GM12878 (cell line): ENCODE data around the gene WDFY4.

Experiments
- IKZF1 ChIP-seq: fragments of 450-650 bp; conservative IDR thresholded peaks from 2 replicates; pipeline ENCODE4 v1.6.1; 2017; ENCODE audit warnings: antibody characterized with exemption, mild to moderate bottlenecking
- POLR2A ChIP-seq: IDR thresholded peaks from 2 replicates; pipeline ENCODE4 v1.6.1; 2011; ENCODE audit warnings: low read depth, mild to moderate bottlenecking, low read length
- RFX5 ChIP-seq: IDR thresholded peaks from 2 replicates; pipeline ENCODE4 v1.6.1; 2011; ENCODE audit warnings: low read depth, low read length, improper control_type of control experiment
- SP1 ChIP-seq: IDR thresholded peaks from one replicate; pipeline ENCODE4 v1.6.1; 2011; ENCODE audit warnings: low read depth, low read length
- SPI1 ChIP-seq: IDR thresholded peaks from 2 replicates; pipeline ENCODE4 v1.6.1; 2011; ENCODE audit warnings: low read depth, mild to moderate bottlenecking, low read length, moderate library complexity, borderline replicate concordance; ENCODE audit not compliant: insufficient read depth
- ZBTB40 ChIP-seq: fragments of 450-650 bp; IDR thresholded peaks from 2 replicates; pipeline ENCODE4 v1.6.1; 2016; ENCODE audit warnings: mild to moderate bottlenecking, moderate library complexity, borderline replicate concordance
- ZNF207 ChIP-seq: fragments of 450-650 bp; IDR thresholded peaks from 2 replicates; pipeline ENCODE4 v1.6.1; 2014; ENCODE audit warnings: antibody characterized with exemption, mild to moderate bottlenecking, borderline replicate concordance
- ZNF384 ChIP-seq: IDR thresholded peaks from 2 replicates; pipeline ENCODE4 v1.6.1; 2012; ENCODE audit warnings: low read depth, mild to moderate bottlenecking, low read length, improper control_type of control experiment, borderline replicate concordance
- ZSCAN29 ChIP-seq: fragments of 450-650 bp; IDR thresholded peaks from 2 replicates; pipeline ENCODE4 v1.6.1; 2017; ENCODE audit warnings: mild to moderate bottlenecking, moderate library complexity
- TF ChIP-seq, protein P1 (sequence below), 3 experiments: IDR thresholded peaks in 2 of 3; conservative IDR thresholded peaks in 1 of 3; 2 replicates each; pipeline ENCODE4 v1.5.1; 2011; ENCODE audit warnings: low read depth in 3 of 3, low read length in 3 of 3, mild to moderate bottlenecking in 3 of 3, control low read depth in 2 of 3, moderate library complexity in 2 of 3, inconsistent platforms in 1 of 3, mixed read lengths in 1 of 3; ENCODE audit not compliant: control insufficient read depth in 2 of 3, insufficient read depth in 1 of 3; ENCODE audit errors: extremely low read depth in 1 of 3
- TF ChIP-seq, protein P2 (sequence below): IDR thresholded peaks from 2 replicates; pipeline ENCODE4 v1.6.1; 2012; ENCODE audit warnings: low read depth, low read length, improper control_type of control experiment

GRCh38 chr10:48803801-48804584, 119.3 kb downstream of the WDFY4 start:
- TF ChIP-seq ZSCAN29 (no peak), POLR2A (no peak), SPI1 (no peak), ZNF384 (no peak), IKZF1 (no peak), ZNF207 (no peak), ZBTB40 (no peak), RFX5 (no peak), SP1 (no peak)
- TF ChIP-seq, protein P1, sequence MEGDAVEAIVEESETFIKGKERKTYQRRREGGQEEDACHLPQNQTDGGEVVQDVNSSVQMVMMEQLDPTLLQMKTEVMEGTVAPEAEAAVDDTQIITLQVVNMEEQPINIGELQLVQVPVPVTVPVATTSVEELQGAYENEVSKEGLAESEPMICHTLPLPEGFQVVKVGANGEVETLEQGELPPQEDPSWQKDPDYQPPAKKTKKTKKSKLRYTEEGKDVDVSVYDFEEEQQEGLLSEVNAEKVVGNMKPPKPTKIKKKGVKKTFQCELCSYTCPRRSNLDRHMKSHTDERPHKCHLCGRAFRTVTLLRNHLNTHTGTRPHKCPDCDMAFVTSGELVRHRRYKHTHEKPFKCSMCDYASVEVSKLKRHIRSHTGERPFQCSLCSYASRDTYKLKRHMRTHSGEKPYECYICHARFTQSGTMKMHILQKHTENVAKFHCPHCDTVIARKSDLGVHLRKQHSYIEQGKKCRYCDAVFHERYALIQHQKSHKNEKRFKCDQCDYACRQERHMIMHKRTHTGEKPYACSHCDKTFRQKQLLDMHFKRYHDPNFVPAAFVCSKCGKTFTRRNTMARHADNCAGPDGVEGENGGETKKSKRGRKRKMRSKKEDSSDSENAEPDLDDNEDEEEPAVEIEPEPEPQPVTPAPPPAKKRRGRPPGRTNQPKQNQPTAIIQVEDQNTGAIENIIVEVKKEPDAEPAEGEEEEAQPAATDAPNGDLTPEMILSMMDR (IDR thresholded peaks at IDR 0.05 in 2 of 3, conservative IDR thresholded peaks at IDR 0.05 in 1 of 3; ENCODE audit: control insufficient read depth in 2 of 3, extremely low read depth in 1 of 3, insufficient read depth in 1 of 3, low read depth in 3 of 3, low read length in 3 of 3): no peak
- TF ChIP-seq, protein P2, sequence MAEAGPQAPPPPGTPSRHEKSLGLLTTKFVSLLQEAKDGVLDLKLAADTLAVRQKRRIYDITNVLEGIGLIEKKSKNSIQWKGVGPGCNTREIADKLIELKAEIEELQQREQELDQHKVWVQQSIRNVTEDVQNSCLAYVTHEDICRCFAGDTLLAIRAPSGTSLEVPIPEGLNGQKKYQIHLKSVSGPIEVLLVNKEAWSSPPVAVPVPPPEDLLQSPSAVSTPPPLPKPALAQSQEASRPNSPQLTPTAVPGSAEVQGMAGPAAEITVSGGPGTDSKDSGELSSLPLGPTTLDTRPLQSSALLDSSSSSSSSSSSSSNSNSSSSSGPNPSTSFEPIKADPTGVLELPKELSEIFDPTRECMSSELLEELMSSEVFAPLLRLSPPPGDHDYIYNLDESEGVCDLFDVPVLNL: no peak
